Mesendoderm (in vitro differentiated cells): ENCODE data around the gene MACROD1.

Source experiments
- DNase-seq: peaks from one replicate; pipeline ENCODE4 v3.0.0; 2013
- H2AK5ac ChIP-seq: 2 replicates; pipeline ENCODE4 v1.6.1; 2013; ENCODE audit warnings: low read length, inconsistent platforms
- H2BK120ac ChIP-seq: 2 replicates; pipeline ENCODE4 v1.6.1; 2013; ENCODE audit warnings: low read depth, mild to moderate bottlenecking, low read length, moderate library complexity, mixed read lengths
- H2BK15ac ChIP-seq: replicated peaks from 2 replicates; pipeline ENCODE4 v1.6.1; 2013; ENCODE audit warnings: low read depth, mild to moderate bottlenecking, moderate library complexity
- H2BK5ac ChIP-seq: 2 replicates; pipeline ENCODE4 v1.6.1; 2013; ENCODE audit warnings: low read length, inconsistent platforms
- H3K18ac ChIP-seq: 2 replicates; pipeline ENCODE4 v1.6.1; 2013; ENCODE audit warnings: mild to moderate bottlenecking, low read length, mixed read lengths
- H3K23ac ChIP-seq: one replicate; pipeline ENCODE4 v1.6.1; 2013; ENCODE audit warnings: low read length
- H3K27ac ChIP-seq: 2 replicates; pipeline ENCODE4 v1.5.1; 2013; ENCODE audit warnings: low read depth, mild to moderate bottlenecking, inconsistent platforms, low read length, moderate library complexity
- H3K27me3 ChIP-seq: 2 replicates; pipeline ENCODE4 v1.6.1; 2013; ENCODE audit warnings: low read length, control low read depth, mild to moderate bottlenecking, inconsistent platforms; ENCODE audit not compliant: insufficient read depth, poor library complexity
- H3K36me3 ChIP-seq: 2 replicates; pipeline ENCODE4 v1.6.1; 2013; ENCODE audit warnings: low read length, inconsistent platforms; ENCODE audit not compliant: control insufficient read depth, insufficient read depth
- H3K4ac ChIP-seq: one replicate; pipeline ENCODE4 v1.6.1; 2013; ENCODE audit warnings: low read depth, mild to moderate bottlenecking, low read length, moderate library complexity
- H3K4me1 ChIP-seq: 2 replicates; pipeline ENCODE4 v1.6.1; 2013; ENCODE audit warnings: low read depth, low read length, inconsistent platforms; ENCODE audit not compliant: control insufficient read depth
- H3K4me2 ChIP-seq: 2 replicates; pipeline ENCODE4 v1.6.1; 2013; ENCODE audit warnings: low read length
- H3K4me3 ChIP-seq: 2 replicates; pipeline ENCODE4 v1.5.1; 2013; ENCODE audit warnings: mild to moderate bottlenecking, low read length
- H3K56ac ChIP-seq: one replicate; pipeline ENCODE4 v1.6.1; 2013; ENCODE audit warnings: low read length
- H3K79me1 ChIP-seq: 2 replicates; pipeline ENCODE4 v1.6.1; 2013; ENCODE audit warnings: low read length, inconsistent platforms
- H3K79me2 ChIP-seq: 2 replicates; pipeline ENCODE4 v1.6.1; 2013; ENCODE audit warnings: mild to moderate bottlenecking, low read length; ENCODE audit not compliant: control insufficient read depth, insufficient read depth
- H3K9ac ChIP-seq: 2 replicates; pipeline ENCODE4 v1.6.1; 2013; ENCODE audit warnings: low read length, inconsistent platforms
- H4K5ac ChIP-seq: one replicate; pipeline ENCODE4 v1.6.1; 2013; ENCODE audit warnings: low read length
- H4K8ac ChIP-seq: one replicate; pipeline ENCODE4 v1.6.1; 2013; ENCODE audit warnings: low read depth, mild to moderate bottlenecking, control low read depth, low read length, moderate library complexity
- WGBS: extraction: QIAGEN DNeasy Blood & Tissue Kit; methylation state at CpG from one replicate; pipeline ENCODE4 v1.1.7; 2013; ENCODE audit warnings: low lambda C conversion rate, missing lambda C conversion rate; ENCODE audit not compliant: insufficient coverage; ENCODE audit errors: extremely low coverage; 5-methylcytosine and 5-hydroxymethylcytosine counted together

The MACROD1 gene

GRCh38 chr11:64068705-64069400 lies 97.1 kb downstream of the MACROD1 start:
- Histone ChIP-seq H2BK15ac (no peak overlapping the region), H3K4me1 (peaks cover 3% of the 10 kb centered on the region), H4K8ac (no peak overlapping the region), H2BK120ac (no peak overlapping the region), H3K56ac (no peak overlapping the region), H3K27ac (no peak overlapping the region), H3K18ac (no peak overlapping the region), H3K79me2 (no peaks in the 10 kb centered on the region), H3K4me3 (no peak overlapping the region), H3K79me1 (no peaks in the 10 kb centered on the region), H2AK5ac (no peak overlapping the region), H4K5ac (no peak overlapping the region), H3K4me2 (no peak overlapping the region), H3K36me3 (no peaks in the 10 kb centered on the region), H2BK5ac (no peak overlapping the region), H3K9ac (no peak overlapping the region), H3K23ac (no peak overlapping the region), H3K4ac (no peak overlapping the region), H3K27me3 (no peaks in the 10 kb centered on the region)
- no peak for DNase-seq
- WGBS, result no CpG with 5 or more reads among the region's 20 CpGs

- Histone ChIP-seq H2AK5ac (no peak overlapping the region), H3K79me2 (no peaks in the 10 kb centered on the region), H2BK15ac (no peak overlapping the region), H3K9ac (no peak overlapping the region), H3K27me3 (no peaks in the 10 kb centered on the region), H2BK5ac (no peak overlapping the region), H3K4me3 (no peak overlapping the region), H4K8ac (no peak overlapping the region), H3K27ac (no peak overlapping the region), H3K4me1 (peaks cover 3% of the 10 kb centered on the region), H2BK120ac (no peak overlapping the region), H3K23ac (no peak overlapping the region), H3K4ac (no peak overlapping the region), H3K18ac (no peak overlapping the region), H3K4me2 (no peak overlapping the region), H3K56ac (no peak overlapping the region), H3K79me1 (no peaks in the 10 kb centered on the region), H4K5ac (no peak overlapping the region), H3K36me3 (no peaks in the 10 kb centered on the region)
- whole genome bisulfite sequencing, result no CpG with 5 or more reads among the region's 26 CpGs
- DNase-seq, result no peak
These were observed 98.5 kb downstream of the MACROD1 start for GRCh38 chr11:64067230-64067993.

- H4K8ac ChIP-seq, result no peak overlapping the region
- H3K79me2 ChIP-seq, result no peaks in the 10 kb centered on the region
- H3K56ac ChIP-seq, result no peak overlapping the region
- WGBS, result no CpG with 5 or more reads among the region's 10 CpGs
- no peaks in the 10 kb centered on the region for H3K36me3 ChIP-seq
- no peak overlapping the region for H3K18ac ChIP-seq
- no peak overlapping the region for H3K4me3 ChIP-seq
- no peaks in the 10 kb centered on the region for H3K79me1 ChIP-seq
- H2BK120ac ChIP-seq, result no peak overlapping the region
- no peak overlapping the region for H2BK5ac ChIP-seq
- H3K23ac ChIP-seq, result no peak overlapping the region
- H3K4ac ChIP-seq, result no peak overlapping the region
- no peaks in the 10 kb centered on the region for H3K27me3 ChIP-seq
- H3K9ac ChIP-seq, result no peak overlapping the region
- DNase-seq, result no peak
- no peak overlapping the region for H2BK15ac ChIP-seq
- no peak overlapping the region for H2AK5ac ChIP-seq
- H3K27ac ChIP-seq, result no peak overlapping the region
- H4K5ac ChIP-seq, result no peak overlapping the region
- peaks cover 5% of the 10 kb centered on the region for H3K4me1 ChIP-seq
- H3K4me2 ChIP-seq, result no peak overlapping the region
These were observed 100.2 kb downstream of the MACROD1 start for GRCh38 chr11:64065712-64066111.

- Histone ChIP-seq H2BK5ac (no peak overlapping the region), H3K36me3 (no peaks in the 10 kb centered on the region), H3K79me1 (no peaks in the 10 kb centered on the region), H3K56ac (no peak overlapping the region), H3K18ac (no peak overlapping the region), H3K27me3 (no peaks in the 10 kb centered on the region), H3K9ac (no peak overlapping the region), H3K4ac (no peak overlapping the region), H2BK120ac (no peak overlapping the region), H3K23ac (no peak overlapping the region), H3K4me3 (no peak overlapping the region), H2BK15ac (no peak overlapping the region), H4K8ac (no peak overlapping the region), H3K79me2 (no peaks in the 10 kb centered on the region), H3K4me2 (no peak overlapping the region), H3K4me1 (peaks cover 5% of the 10 kb centered on the region), H2AK5ac (no peak overlapping the region), H3K27ac (no peak overlapping the region), H4K5ac (no peak overlapping the region)
- DNase-seq, result no peak
- no CpG with 5 or more reads among the region's 11 CpGs for whole genome bisulfite sequencing
These were observed 100.8 kb downstream of the MACROD1 start for GRCh38 chr11:64065141-64065465.

GRCh38 chr11:64064374-64065140 lies 101.4 kb downstream of the MACROD1 start:
- no peak overlapping the region for H2BK15ac ChIP-seq
- H3K56ac ChIP-seq, result no peak overlapping the region
- no peak overlapping the region for H3K4me2 ChIP-seq
- no peak overlapping the region for H3K4me3 ChIP-seq
- H3K9ac ChIP-seq, result no peak overlapping the region
- H2BK120ac ChIP-seq, result no peak overlapping the region
- no peaks in the 10 kb centered on the region for H3K79me1 ChIP-seq
- no peak for DNase-seq
- H3K23ac ChIP-seq, result no peak overlapping the region
- H3K27me3 ChIP-seq, result no peaks in the 10 kb centered on the region
- no peak overlapping the region for H3K27ac ChIP-seq
- WGBS, result no CpG with 5 or more reads among the region's 17 CpGs
- H2BK5ac ChIP-seq, result no peak overlapping the region
- no peak overlapping the region for H3K4ac ChIP-seq
- H3K4me1 ChIP-seq, result peaks cover 5% of the 10 kb centered on the region
- H3K79me2 ChIP-seq, result no peaks in the 10 kb centered on the region
- no peaks in the 10 kb centered on the region for H3K36me3 ChIP-seq
- no peak overlapping the region for H4K5ac ChIP-seq
- no peak overlapping the region for H3K18ac ChIP-seq
- no peak overlapping the region for H4K8ac ChIP-seq
- no peak overlapping the region for H2AK5ac ChIP-seq
